Central memory CD8-positive, alpha-beta T cell (primary cell): ENCODE data around the gene KRTAP4-16.
A peak's percentile ranks its signal among the peaks of the same experiment; 100 is the strongest.
"Not testable (repeated sequence)": the region's sequence is repeated elsewhere in the genome, so short reads cannot be mapped to it uniquely, and the experiment has no call there.

Experiments
- ATAC-seq: fragments of 150-1000 bp; cut with Tn5 transposase; replicated peaks from 2 replicates; pipeline ENCODE4 v1.10.0; 2022; ENCODE audit warnings: mild to moderate bottlenecking, moderate FRiP score, moderate number of reproducible peaks; ENCODE audit not compliant: poor library complexity, severe bottlenecking; ENCODE audit errors: extremely low read depth
- DNase-seq, 2 donors: peaks; one replicate each; pipeline ENCODE4 v3.0.0; 2021; ENCODE audit warnings: low spot score in 2 of 2
- H3K27ac Mint-ChIP-seq: one replicate; pipeline ENCODE4 v1.8.0; 2022; ENCODE audit warnings: low read depth, mild to moderate bottlenecking, moderate library complexity, mixed read lengths
- H3K27me3 Mint-ChIP-seq: one replicate; pipeline ENCODE4 v1.8.0; 2022; ENCODE audit warnings: mixed read lengths
- H3K36me3 Mint-ChIP-seq: one replicate; pipeline ENCODE4 v1.8.0; 2022; ENCODE audit warnings: mild to moderate bottlenecking, moderate library complexity, mixed read lengths; ENCODE audit not compliant: insufficient read depth
- H3K4me1 Mint-ChIP-seq: one replicate; pipeline ENCODE4 v1.8.0; 2022; ENCODE audit warnings: mixed read lengths
- H3K4me3 Mint-ChIP-seq: one replicate; pipeline ENCODE4 v1.8.0; 2022; ENCODE audit warnings: mild to moderate bottlenecking, moderate library complexity, mixed read lengths
- H3K9me3 Mint-ChIP-seq: one replicate; pipeline ENCODE4 v1.8.0; 2022; ENCODE audit warnings: mixed read lengths

KRTAP4-16 gene

GRCh38 chr17:41133880-41134735, 32.1 kb upstream of the KRTAP4-16 start:
- H3K36me3 Mint-ChIP-seq: no peaks in the 10 kb centered on the region
- no peaks in the 10 kb centered on the region for H3K27me3 Mint-ChIP-seq
- H3K4me1 Mint-ChIP-seq: peaks cover 25% of the 10 kb centered on the region
- H3K9me3 Mint-ChIP-seq: no peaks in the 10 kb centered on the region
- peak overlapping the region; percentile 16 for H3K4me3 Mint-ChIP-seq
- H3K27ac Mint-ChIP-seq: peak overlapping the region; percentile 41
- DNase-seq (no peak), ATAC-seq (peak; percentile 76)

DNA sequence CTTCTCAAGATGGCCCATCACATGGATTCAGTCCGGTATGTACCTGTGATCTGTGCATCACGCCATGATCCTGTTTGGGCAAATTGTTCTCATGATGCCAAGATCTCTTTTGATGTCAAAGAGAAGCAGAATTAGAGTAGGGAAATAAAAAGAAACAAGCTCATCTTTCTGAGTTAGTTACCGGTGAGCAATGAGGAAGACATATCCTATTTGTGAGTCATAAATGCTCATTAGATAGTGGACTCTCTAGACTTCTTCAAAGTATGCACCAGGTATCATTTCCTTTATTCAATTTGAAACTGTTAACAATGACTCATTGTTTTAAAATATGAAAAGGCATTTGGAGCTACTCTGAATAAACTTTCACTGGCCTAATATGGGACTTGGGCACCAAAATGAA, 30.0 kb upstream of the KRTAP4-16 start:
- no peak overlapping the region for H3K27ac Mint-ChIP-seq
- H3K9me3 Mint-ChIP-seq: no peaks in the 10 kb centered on the region
- no peaks in the 10 kb centered on the region for H3K27me3 Mint-ChIP-seq
- H3K4me1 Mint-ChIP-seq: peaks cover 36% of the 10 kb centered on the region
- no peaks in the 10 kb centered on the region for H3K36me3 Mint-ChIP-seq
- DNase-seq (no peak), ATAC-seq (no peak)
- H3K4me3 Mint-ChIP-seq: no peak overlapping the region

GRCh38 chr17:41127371-41127770, 25.4 kb upstream of the KRTAP4-16 start:
- Mint-ChIP-seq H3K36me3 (peaks cover 5% of the 10 kb centered on the region), H3K27ac (no peak overlapping the region), H3K9me3 (no peaks in the 10 kb centered on the region), H3K4me3 (no peak overlapping the region), H3K27me3 (no peaks in the 10 kb centered on the region), H3K4me1 (peaks cover 72% of the 10 kb centered on the region)
- DNase-seq (no peak), ATAC-seq (no peak)

DNA sequence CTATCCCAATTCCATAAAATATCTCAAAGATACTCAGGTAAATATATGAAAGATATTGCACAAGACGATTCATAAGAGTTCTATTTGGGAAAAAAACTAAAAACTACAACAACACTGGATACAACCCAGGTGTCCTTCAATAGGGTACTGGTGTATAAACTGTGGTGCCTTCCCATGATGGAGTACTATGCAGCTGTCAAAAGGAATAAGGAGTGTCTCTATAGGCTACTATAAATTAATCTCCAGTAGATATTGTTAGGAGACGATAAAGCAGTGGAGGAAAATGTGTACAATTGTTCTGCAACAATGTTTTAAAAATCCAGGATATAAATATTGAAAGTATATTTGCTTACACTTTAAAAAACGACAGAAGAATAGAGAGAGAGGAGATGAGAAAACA, 24.4 kb upstream of the KRTAP4-16 start:
- peaks cover 63% of the 10 kb centered on the region for H3K4me1 Mint-ChIP-seq
- ATAC-seq (no peak), DNase-seq (no peak)
- H3K36me3 Mint-ChIP-seq: peaks cover 5% of the 10 kb centered on the region
- no peak overlapping the region for H3K27ac Mint-ChIP-seq
- H3K4me3 Mint-ChIP-seq: no peak overlapping the region
- H3K9me3 Mint-ChIP-seq: no peaks in the 10 kb centered on the region
- H3K27me3 Mint-ChIP-seq: no peaks in the 10 kb centered on the region

GRCh38 chr17:41125064-41125463, 23.1 kb upstream of the KRTAP4-16 start:
- DNase-seq (no peak), ATAC-seq (no peak)
- Mint-ChIP-seq H3K9me3 (no peaks in the 10 kb centered on the region), H3K4me1 (peaks cover 61% of the 10 kb centered on the region), H3K27ac (no peak overlapping the region), H3K4me3 (peak overlapping the region; percentile 36), H3K36me3 (peaks cover 5% of the 10 kb centered on the region), H3K27me3 (no peaks in the 10 kb centered on the region)

DNA sequence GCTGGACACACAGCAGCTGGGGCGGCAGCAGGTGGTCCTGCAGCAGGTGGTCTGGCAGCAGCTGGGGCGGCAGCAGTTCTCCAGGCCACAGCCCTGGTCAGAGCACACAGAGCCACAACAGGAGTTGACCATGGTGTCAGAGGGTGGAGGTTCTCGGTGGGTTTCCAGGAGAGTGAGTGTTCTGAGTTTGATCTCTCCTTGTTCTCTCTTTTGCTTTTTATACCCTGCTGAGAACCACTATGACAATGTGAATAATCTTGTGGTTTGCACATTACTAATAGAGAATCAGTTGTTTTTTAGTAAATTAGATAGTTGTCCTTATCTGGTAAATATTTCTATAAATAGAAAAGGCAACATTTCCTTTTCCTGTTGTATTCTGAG, 22.0 kb upstream of the KRTAP4-16 start, which contains the start of gene KRTAP4-12:
Gene KRTAP4-12, minus strand, starts transcription at position 192 of the 381 bp plus-strand sequence. Its CDS starts 60 bp downstream, at position 132.
- not testable (repeated sequence) for H3K27ac Mint-ChIP-seq, ATAC-seq, H3K36me3 Mint-ChIP-seq

GRCh38 chr17:41123292-41123990, 21.4 kb upstream of the KRTAP4-16 start:
- peak overlapping the region; percentile 57 for H3K4me3 Mint-ChIP-seq
- not testable (repeated sequence) for DNase-seq, H3K27ac Mint-ChIP-seq

More for the DNA sequence above, 22.0 kb upstream of the KRTAP4-16 start, which contains the start of gene KRTAP4-12:
- H3K9me3 Mint-ChIP-seq, H3K27me3 Mint-ChIP-seq, DNase-seq: not testable (repeated sequence)
- peaks cover 60% of the 10 kb centered on the region for H3K4me1 Mint-ChIP-seq
- H3K4me3 Mint-ChIP-seq: peak within 1 kb of the TSS; percentile 57

DNA sequence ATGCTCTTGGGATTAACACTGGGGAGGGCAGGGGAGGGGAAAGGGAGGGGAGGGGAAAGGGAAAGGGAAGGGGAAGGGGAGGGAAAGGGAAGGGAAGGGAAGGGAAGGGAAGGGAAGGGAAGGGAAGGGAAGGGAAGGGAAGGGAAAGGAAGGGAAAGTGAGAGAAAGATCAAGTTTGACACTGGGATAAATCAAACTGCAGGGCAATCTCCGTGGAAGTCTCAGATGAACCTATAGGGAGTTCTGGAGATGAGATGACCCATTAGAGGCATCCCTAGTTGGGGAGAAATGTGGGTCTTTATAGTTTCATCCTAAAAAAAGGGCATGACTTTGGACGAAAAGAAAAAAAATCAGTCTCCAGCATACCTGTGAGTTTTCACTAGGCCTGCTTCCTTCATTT, 19.7 kb upstream of the KRTAP4-16 start:
- H3K4me3 Mint-ChIP-seq: no peak overlapping the region
- H3K9me3 Mint-ChIP-seq: no peaks in the 10 kb centered on the region
- H3K4me1 Mint-ChIP-seq: peaks cover 56% of the 10 kb centered on the region
- DNase-seq (no peak), ATAC-seq (no peak)
- H3K27ac Mint-ChIP-seq: no peak overlapping the region
- H3K36me3 Mint-ChIP-seq: peaks cover 5% of the 10 kb centered on the region
- H3K27me3 Mint-ChIP-seq: peaks cover under 1% of the 10 kb centered on the region

More at GRCh38 chr17:41123292-41123990, 21.4 kb upstream of the KRTAP4-16 start:
- not testable (repeated sequence) for H3K36me3 Mint-ChIP-seq, ATAC-seq, H3K27me3 Mint-ChIP-seq, H3K9me3 Mint-ChIP-seq
- H3K4me1 Mint-ChIP-seq: peaks cover 54% of the 10 kb centered on the region

GRCh38 chr17:41119696-41120690, 18.0 kb upstream of the KRTAP4-16 start:
- not testable (repeated sequence) for H3K9me3 Mint-ChIP-seq, DNase-seq, H3K27ac Mint-ChIP-seq, H3K36me3 Mint-ChIP-seq
- peak overlapping the region; percentile 40 for H3K4me3 Mint-ChIP-seq
- peaks cover 18% of the 10 kb centered on the region for H3K27me3 Mint-ChIP-seq
- ATAC-seq: peak; percentile 67
- H3K4me1 Mint-ChIP-seq: peaks cover 51% of the 10 kb centered on the region

- H3K27ac Mint-ChIP-seq: no peak overlapping the region
- H3K9me3 Mint-ChIP-seq: no peaks in the 10 kb centered on the region
- H3K4me3 Mint-ChIP-seq: no peak overlapping the region
- H3K27me3 Mint-ChIP-seq: peaks cover 22% of the 10 kb centered on the region
- H3K36me3 Mint-ChIP-seq: peaks cover 2% of the 10 kb centered on the region
- H3K4me1 Mint-ChIP-seq: peaks cover 39% of the 10 kb centered on the region
- DNase-seq: no peak
- no peak for ATAC-seq
Observed at GRCh38 chr17:41118721-41119120, 16.7 kb upstream of the KRTAP4-16 start.

- not testable (repeated sequence) for H3K36me3 Mint-ChIP-seq, H3K4me3 Mint-ChIP-seq, H3K27ac Mint-ChIP-seq, DNase-seq, H3K9me3 Mint-ChIP-seq, ATAC-seq
- peaks cover 31% of the 10 kb centered on the region for H3K4me1 Mint-ChIP-seq
- peaks cover 22% of the 10 kb centered on the region for H3K27me3 Mint-ChIP-seq
Observed at GRCh38 chr17:41117846-41118386, 15.9 kb upstream of the KRTAP4-16 start, which contains the start of gene KRTAP4-11. KRTAP4-11 (minus strand) TSS chr17:41118373; CDS start chr17:41118315, 58 bp downstream.
